Left cardiac atrium (tissue), 4 donors: ENCODE results near the gene ING5. TPM values are rescaled to one million over a fixed set of nuclear protein-coding genes. Genes with fewer than 3 reads are reported as not detected.
A peak's percentile ranks its signal among the peaks of the same experiment; 100 is the strongest.

ENCODE experiments used
- ATAC-seq, 2 donors: fragments of 200-7000 bp; cut with Tn5 transposase; one replicate each; pipeline ENCODE4 v1.9.1; 2020; ENCODE audit warnings: mild to moderate bottlenecking in 2 of 2, moderate library complexity in 2 of 2
- DNase-seq: peaks from one replicate; pipeline ENCODE4 v3.0.0-alpha.2; 2020
- intact Hi-C, 2 donors: fragments of 100-400 bp; cut with DNase I; formaldehyde crosslinking; loops; one replicate each; pipeline versions ENCODE4 v1.14.1 to v1.15.1; 2022 to 2023
- total RNA-seq, 2 donors: library from RNA; stranded (reverse); fragmentation: NEBNext Ultra II Directional; extraction: Animal tissue kit (Norgen Biotek cat#: 25700); gene quantifications; one replicate each; pipeline ENCODE4 v1.2.1, GENCODE V29; 2021
- donor health status: DM: no; HTN: yes; CAD: no.
- donor health status: DM: no; HTN: yes; CAD: no; lungs with severe emphysema.
- donor health status: DM: yes; HTN: yes; CAD: no.
- donor health status: Dilated cardiomyopathy.

The ING5 gene
- total RNA-seq, 2 donors from 2014 or later = 17.4 to 20.1 TPM

DNA sequence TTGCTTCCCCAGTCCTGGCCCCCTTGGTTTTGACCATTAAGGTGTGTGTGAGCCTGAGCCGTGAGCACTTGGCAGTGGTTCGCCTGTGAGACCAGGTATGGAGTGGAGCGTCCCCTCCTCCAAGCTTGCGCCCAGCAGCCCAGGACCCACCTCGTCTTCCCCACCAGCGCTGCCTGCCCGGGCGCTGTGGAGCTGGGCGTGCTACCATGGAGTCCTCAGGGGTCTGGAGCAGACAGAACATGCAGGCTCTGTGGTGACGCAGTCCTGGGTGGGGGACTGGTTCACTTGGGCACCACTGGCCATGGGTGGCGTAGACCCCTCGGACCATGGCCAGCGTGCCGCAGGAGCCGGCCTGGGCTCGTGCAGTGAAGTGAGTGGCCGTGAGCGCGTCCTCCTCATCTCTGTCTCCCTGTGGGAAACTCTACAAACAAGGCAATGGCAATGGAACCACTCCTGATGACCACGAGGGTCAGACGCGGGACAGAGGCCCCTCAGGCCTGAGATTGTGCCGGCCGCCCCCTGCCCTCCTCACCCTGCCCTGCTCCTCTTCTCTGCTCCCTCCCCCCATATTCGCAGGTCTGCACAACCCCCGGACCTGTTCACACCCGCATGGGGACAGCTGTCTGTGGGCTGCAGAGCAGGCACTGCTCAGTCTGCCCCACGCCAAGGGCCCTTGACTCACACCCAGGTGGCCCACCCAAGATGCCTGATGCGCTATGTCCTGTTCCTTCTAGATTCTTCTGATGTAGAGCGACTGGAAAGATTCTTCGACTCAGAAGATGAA is 30.2 kb upstream of the ING5 start:
- intact Hi-C loops = no loop called here
- no peak for ATAC-seq
- DNase-seq = no peak

- intact Hi-C loops = no loop called here
- no peak for ATAC-seq
- DNase-seq = no peak
Measured at GRCh38 chr2:241672243-241673188, 29.3 kb upstream of the ING5 start.

DNA sequence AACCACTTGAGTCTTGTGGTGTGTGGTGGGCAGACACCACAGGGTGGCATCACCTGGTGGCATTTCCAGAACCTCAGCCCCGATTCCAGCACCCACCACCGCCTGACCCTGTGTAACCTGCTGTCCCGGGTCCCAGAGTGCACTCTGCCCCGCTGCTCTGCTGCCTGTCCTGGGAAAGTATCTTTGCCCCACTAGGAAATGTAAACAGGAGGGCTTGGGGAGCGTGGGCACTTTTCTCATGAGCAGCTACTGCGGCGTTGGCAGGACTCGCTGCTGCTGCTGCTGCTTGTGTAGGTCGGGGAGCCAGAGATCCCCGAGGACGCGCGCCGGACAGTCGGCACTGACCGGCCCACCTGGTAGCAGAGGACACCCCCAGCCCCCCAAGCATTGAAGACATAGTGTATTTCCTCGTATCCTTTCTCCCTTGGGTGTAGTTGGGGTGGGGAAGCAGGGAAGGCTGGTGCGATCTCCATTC is 28.6 kb upstream of the ING5 start:
- ATAC-seq (no peak), DNase-seq (no peak)
- intact Hi-C loops = no loop called here

DNA sequence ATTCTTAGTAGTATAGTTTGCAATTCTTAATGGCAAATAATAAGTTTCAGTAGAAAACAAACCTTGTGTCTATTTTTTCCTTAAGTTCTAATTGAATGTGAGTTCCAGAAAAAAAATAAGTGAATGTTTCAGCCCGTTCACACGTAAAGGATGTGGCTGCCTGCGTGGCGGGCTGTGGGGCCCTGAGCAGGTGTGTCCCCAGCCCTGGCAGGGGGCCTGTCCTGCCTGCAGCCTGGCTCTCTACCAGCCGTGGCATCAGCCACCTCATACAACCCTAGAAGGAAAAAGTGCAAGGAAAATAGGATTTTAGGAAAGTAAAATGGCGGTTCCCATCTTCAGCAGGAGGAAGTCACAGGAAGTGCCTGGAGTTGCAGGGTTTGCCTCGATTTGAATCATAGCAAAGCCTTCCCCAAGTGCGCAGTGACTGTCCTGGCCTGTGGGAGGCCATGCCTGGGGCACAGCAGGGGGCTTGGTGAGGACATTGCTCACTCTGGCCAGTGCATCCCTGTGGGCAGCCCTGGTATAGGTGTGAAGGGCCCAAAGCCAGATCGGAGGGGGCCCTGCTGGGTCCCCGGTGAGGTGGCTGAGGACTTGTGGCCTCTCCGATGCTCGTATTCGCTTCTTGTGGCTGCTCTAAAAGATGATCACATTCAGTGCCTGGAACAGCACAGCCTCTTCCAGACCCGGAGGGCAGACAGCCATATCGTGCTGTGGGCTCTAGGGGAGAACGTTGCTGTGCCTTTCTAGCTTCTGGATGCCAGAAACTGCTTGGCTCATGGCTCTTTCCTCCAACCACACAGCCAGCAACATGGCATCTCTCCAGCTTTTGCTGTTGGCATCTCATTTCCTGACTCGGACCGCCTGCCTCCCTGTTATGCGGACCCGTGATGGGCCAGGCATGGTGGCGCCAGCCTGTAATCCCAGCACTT is 27.8 kb upstream of the ING5 start:
- DNase-seq (no peak), ATAC-seq (peak; percentile 11 to 62)
- intact Hi-C loops = no loop called here

DNA sequence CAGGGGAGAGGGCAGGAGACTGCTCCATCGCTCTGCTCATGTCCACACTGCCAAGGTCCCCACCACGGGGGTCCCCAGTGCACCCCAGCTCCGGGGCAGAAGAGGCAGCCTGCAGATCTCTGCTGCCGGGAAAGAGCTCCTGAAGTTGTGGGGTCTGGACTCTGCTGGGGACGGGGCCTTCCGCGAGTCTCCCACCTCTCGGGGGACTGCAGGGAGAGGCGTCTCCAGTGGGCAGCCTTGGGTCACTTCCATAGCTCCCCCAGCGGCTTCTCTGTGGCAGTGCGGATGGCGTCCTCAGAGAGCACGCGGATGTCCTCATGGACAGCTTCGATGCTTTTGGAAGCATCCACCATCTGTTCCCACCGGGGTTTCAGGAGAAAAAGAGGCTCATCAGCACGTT is 26.0 kb upstream of the ING5 start:
- ATAC-seq = no peak
- intact Hi-C loops = no loop called here
- no peak for DNase-seq

DNA sequence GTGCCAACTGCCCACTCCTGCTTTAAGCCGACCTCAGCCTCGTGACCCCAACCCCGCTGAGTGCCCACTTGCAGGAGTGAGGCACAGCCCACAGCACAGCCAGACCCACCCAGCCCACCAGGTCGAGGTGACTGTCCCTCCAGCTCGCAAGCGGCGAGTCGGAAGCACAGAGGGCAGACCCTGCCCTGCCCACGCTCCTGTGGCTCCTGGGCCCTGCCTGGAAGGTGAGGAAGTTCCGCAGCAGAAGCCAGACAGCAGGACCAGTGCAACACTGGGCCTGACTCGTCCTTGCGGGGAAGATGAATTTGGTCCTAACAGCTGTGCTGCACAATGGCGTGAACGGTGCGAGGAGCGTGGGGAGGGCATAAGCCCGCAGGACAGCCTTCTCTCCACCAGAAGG is 25.2 kb upstream of the ING5 start:
- ATAC-seq (no peak), DNase-seq (no peak)
- intact Hi-C loops = no loop called here

DNA sequence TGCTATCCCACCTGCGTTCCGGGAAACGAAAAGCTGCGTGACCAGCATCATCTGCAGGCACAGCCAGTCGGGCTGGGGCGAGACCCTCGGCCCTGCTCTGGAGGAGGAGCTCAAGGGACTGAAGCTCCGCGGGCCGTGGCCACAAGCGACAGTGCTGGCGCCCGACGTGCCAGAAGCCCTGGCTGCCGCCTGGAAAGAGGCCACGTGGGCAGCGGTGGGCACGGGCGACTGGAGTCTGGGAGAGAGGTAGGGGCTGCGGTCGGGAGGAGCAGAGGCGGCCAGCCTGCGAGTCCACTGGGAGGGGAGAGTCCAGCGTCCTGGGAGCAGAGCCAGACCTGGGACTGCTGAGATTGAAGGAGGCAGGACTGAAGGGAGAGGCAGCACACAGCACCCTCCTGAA is 24.4 kb upstream of the ING5 start:
- ATAC-seq (no peak), DNase-seq (no peak)
- intact Hi-C loops = no loop called here

- intact Hi-C loops = no loop called here
- DNase-seq = no peak
- no peak for ATAC-seq
Measured at GRCh38 chr2:241678307-241678706, 23.5 kb upstream of the ING5 start.

GRCh38 chr2:241678784-241679540 is 22.9 kb upstream of the ING5 start:
- ATAC-seq = no peak
- intact Hi-C loops = no loop called here
- DNase-seq = no peak

GRCh38 chr2:241680044-241680443 is 21.8 kb upstream of the ING5 start:
- ATAC-seq (no peak), DNase-seq (no peak)
- intact Hi-C loops = no loop called here

- DNase-seq = no peak
- intact Hi-C loops = no loop called here
- peak; percentile 38 to 91 for ATAC-seq
Measured at GRCh38 chr2:241680827-241681599, 20.8 kb upstream of the ING5 start.

DNA sequence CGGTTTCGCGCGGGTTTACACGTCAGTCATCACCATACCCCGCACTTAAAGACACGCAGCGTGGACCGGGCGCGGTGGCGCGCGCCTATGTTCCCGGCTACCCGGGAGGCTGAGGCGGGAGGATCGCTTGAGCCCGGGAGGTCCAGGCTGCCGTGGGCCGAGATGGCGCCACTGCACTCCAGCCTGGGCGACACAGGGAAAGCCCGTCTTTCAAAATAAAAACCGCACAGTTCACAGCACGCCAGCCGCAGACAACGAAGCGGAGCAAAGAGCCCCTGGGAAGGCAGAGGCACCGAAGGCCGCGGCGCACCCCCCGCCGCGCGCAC is 15.6 kb upstream of the ING5 start:
- ATAC-seq (peak in 1 of 2 donors; percentile 3), DNase-seq (no peak)
- intact Hi-C loops = no loop called here

DNA sequence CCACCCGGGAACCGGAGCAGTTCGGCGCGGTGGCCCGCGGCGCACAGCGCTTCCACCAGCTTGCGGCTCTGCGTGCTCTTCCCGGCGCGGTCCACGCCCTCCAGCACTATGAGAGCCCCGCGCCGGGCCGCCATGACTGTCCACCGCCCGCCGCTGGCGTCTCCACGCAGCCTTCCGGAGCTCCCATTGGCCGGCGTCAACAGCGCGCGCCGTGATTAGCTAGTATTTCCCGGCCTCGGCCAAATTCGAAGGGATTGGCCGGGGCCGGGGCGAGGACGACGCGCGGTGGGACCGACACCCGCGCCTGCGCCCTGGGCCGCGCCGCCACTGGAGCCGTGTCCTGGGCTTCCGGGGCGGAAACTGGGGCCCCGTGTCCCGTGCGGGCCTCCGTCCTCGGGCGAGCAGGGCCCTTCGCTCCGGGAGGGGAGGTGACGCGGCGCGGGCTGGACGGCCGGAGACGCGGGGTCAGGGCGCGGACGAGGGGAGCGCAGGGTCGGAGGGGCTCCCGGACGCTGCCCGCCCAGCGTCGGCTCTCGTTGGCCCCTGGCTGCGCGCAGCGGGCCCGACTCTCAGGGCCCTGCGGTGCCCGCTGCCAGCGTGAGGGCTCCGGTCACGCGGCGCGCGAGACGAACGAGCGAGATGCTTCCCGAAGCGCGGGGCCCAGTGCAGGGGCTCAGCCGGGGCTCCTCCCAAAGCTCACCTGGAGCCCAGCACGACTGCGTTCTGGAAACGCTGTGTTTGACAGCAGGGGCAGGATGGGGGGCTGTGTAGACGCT is 15.0 kb upstream of the ING5 start, which contains the start of gene DTYMK:
Gene DTYMK, minus strand, starts transcription at position 166 of the 776 bp plus-strand sequence. Its CDS starts 32 bp downstream, at position 134.
- intact Hi-C loops = no loop called here
- DNase-seq (peak; percentile 98), ATAC-seq (peak; percentile 98 to 99)

DNA sequence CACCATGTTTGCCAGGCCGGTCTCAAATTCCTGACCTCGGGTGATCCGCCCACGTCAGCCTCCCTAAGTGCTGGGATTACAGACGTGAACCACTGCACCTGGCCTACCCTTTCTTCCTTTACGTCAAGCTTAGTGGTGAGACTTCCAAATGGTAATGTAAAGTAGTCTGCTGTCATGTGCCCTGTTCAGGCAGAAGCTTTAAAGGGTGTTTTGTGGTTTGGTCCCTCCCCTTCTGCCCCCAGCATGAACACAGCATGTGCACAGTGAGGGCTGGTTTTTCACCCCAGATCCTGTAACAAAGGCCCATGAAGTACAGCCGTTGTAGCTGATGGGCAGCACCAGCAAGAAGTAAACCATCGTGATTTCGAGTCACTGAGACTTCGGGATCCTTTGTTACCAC is 12.5 kb upstream of the ING5 start:
- ATAC-seq (no peak), DNase-seq (no peak)
- intact Hi-C loops = no loop called here

GRCh38 chr2:241690202-241690717 is 11.6 kb upstream of the ING5 start:
- ATAC-seq = no peak
- intact Hi-C loops = no loop called here
- DNase-seq = no peak

- ATAC-seq (no peak), DNase-seq (no peak)
- intact Hi-C loops = no loop called here
Measured at GRCh38 chr2:241692448-241692847, 9.4 kb upstream of the ING5 start.

DNA sequence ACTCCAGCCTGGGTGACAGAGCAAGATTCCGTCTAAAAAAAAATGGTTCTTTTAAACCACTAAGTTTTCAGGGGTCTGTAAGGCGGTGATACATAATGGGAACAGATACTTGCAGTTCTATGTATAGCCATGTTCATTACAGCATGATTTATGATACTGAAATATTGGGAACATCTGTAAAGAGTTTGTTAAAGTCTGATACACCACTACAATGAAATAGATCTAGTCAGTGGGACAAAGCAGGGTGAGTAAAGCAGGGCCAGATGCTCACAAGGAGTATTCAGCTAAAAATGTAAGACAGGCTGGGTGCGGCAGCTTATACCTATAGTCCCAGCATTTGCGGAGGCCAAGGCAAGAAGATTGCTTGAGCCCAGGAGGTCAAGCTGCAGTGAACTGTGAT is 6.2 kb upstream of the ING5 start:
- ATAC-seq = no peak
- intact Hi-C loops = no loop called here
- no peak for DNase-seq
